GM23338 (cell line): Measurements from ENCODE around the gene HADHA. TPM values are rescaled to one million over a fixed set of nuclear protein-coding genes. Genes with fewer than 3 reads are reported as not detected.

Experiments used
- ATAC-seq: fragments of 200-7000 bp; cut with Tn5 transposase; 3 replicates; pipeline ENCODE4 v1.9.1; 2020
- DNase-seq: peaks from one replicate; pipeline ENCODE4 v3.0.0-alpha.2; 2015; ENCODE audit warnings: low spot score
- H2AFZ ChIP-seq: fragments of 200-600 bp; sonication (generic); 2 replicates; pipeline ENCODE4 v1.8.0; 2016; ENCODE audit warnings: antibody characterized with exemption, mild to moderate bottlenecking, moderate library complexity
- H3F3A ChIP-seq: fragments of 200-600 bp; sonication (generic); replicated peaks from 2 replicates; pipeline ENCODE4 v1.8.0; 2017; ENCODE audit warnings: antibody characterized with exemption, mixed run types, low read depth
- H3K27ac ChIP-seq: fragments of 200-600 bp; sonication (generic); 2 replicates; pipeline ENCODE4 v1.6.1; 2016; ENCODE audit warnings: low read depth
- H3K27me3 ChIP-seq: fragments of 200-600 bp; sonication (generic); 2 replicates; pipeline ENCODE4 v1.8.0; 2016; ENCODE audit warnings: mild to moderate bottlenecking, mixed run types, moderate library complexity; ENCODE audit not compliant: insufficient read depth
- H3K36me3 ChIP-seq: fragments of 200-600 bp; sonication (generic); 2 replicates; pipeline ENCODE4 v1.8.0; 2016; ENCODE audit warnings: mild to moderate bottlenecking; ENCODE audit not compliant: insufficient read depth
- H3K4me1 ChIP-seq: fragments of 200-600 bp; sonication (generic); 2 replicates; pipeline ENCODE4 v1.8.0; 2016; ENCODE audit warnings: mild to moderate bottlenecking, moderate library complexity; ENCODE audit not compliant: insufficient read depth
- H3K4me2 ChIP-seq: fragments of 200-600 bp; sonication (generic); 2 replicates; pipeline ENCODE4 v1.7.1; 2017; ENCODE audit warnings: mixed run types
- H3K4me3 ChIP-seq: fragments of 200-600 bp; sonication (generic); 2 replicates; pipeline ENCODE4 v1.6.1; 2016; ENCODE audit warnings: mixed run types
- H3K79me2 ChIP-seq: fragments of 200-600 bp; sonication (generic); replicated peaks from 2 replicates; pipeline ENCODE4 v1.8.0; 2017; ENCODE audit warnings: mild to moderate bottlenecking; ENCODE audit not compliant: insufficient read depth
- H3K9me2 ChIP-seq: fragments of 200-600 bp; sonication (generic); 2 replicates; pipeline ENCODE4 v1.8.0; 2017; ENCODE audit not compliant: insufficient read depth
- H4K20me1 ChIP-seq: fragments of 200-600 bp; sonication (generic); replicated peaks from 2 replicates; pipeline ENCODE4 v1.8.0; 2017; ENCODE audit warnings: mild to moderate bottlenecking; ENCODE audit not compliant: insufficient read depth
- H3K27ac Mint-ChIP-seq: 2 replicates; pipeline ENCODE4 v1.8.0; 2020; ENCODE audit warnings: inconsistent platforms, mild to moderate bottlenecking, moderate library complexity, mixed read lengths
- H3K27me3 Mint-ChIP-seq: 3 replicates; pipeline ENCODE4 v1.8.0; 2022; ENCODE audit warnings: low read depth, mild to moderate bottlenecking, moderate library complexity, mixed read lengths, inconsistent platforms; ENCODE audit not compliant: insufficient read depth, poor library complexity
- H3K36me3 Mint-ChIP-seq: 3 replicates; pipeline ENCODE4 v1.8.0; 2021; ENCODE audit warnings: low read depth, mild to moderate bottlenecking, inconsistent platforms, moderate library complexity, mixed read lengths
- H3K4me1 Mint-ChIP-seq: 3 replicates; pipeline ENCODE4 v1.8.0; 2020; ENCODE audit warnings: mild to moderate bottlenecking, inconsistent platforms, mixed read lengths
- H3K4me3 Mint-ChIP-seq: 3 replicates; pipeline ENCODE4 v1.8.0; 2021; ENCODE audit warnings: moderate library complexity, mild to moderate bottlenecking, inconsistent platforms, mixed read lengths
- H3K9me3 Mint-ChIP-seq: 3 replicates; pipeline ENCODE4 v1.8.0; 2020; ENCODE audit warnings: moderate library complexity, mild to moderate bottlenecking, inconsistent platforms, mixed read lengths
- STAT1 ChIP-seq: IDR thresholded peaks from one replicate; pipeline ENCODE4 v1.6.1; 2016; ENCODE audit warnings: antibody characterized with exemption; ENCODE audit not compliant: unreplicated experiment
- polyA plus RNA-seq: library from polyadenylated mRNA; unstranded; fragments of >200 nt; fragmentation: Nextera tagmentation; extraction: Ambion mirVana; gene quantifications from 2 replicates; pipeline ENCODE4 v1.2.1, GENCODE V29; 2016
- total RNA-seq: library from RNA; depleted of rRNA; stranded (reverse); fragments of >200 nt; shearing (Covaris generic); gene quantifications from 2 replicates; pipeline ENCODE4 v1.2.3, GENCODE V29; 2014
- TF ChIP-seq, protein P1 (sequence below): IDR thresholded peaks from one replicate; pipeline ENCODE4 v1.6.1; 2018; ENCODE audit warnings: antibody characterized with exemption; ENCODE audit not compliant: unreplicated experiment
- TF ChIP-seq, protein P2 (sequence below): IDR thresholded peaks from 2 replicates; pipeline ENCODE4 v1.6.1; 2016; ENCODE audit warnings: antibody characterized with exemption
- TF ChIP-seq, protein P3 (sequence below): fragments of 250-450 bp; sonication (Bioruptor Pico); IDR thresholded peaks from 2 replicates; pipeline ENCODE4 v1.5.0; 2020; ENCODE audit warnings: mild to moderate bottlenecking, moderate library complexity

Gene HADHA
- total and polyA plus RNA-seq, 2 experiments from 2014 or later: 63.9 to 92.3 TPM

DNA sequence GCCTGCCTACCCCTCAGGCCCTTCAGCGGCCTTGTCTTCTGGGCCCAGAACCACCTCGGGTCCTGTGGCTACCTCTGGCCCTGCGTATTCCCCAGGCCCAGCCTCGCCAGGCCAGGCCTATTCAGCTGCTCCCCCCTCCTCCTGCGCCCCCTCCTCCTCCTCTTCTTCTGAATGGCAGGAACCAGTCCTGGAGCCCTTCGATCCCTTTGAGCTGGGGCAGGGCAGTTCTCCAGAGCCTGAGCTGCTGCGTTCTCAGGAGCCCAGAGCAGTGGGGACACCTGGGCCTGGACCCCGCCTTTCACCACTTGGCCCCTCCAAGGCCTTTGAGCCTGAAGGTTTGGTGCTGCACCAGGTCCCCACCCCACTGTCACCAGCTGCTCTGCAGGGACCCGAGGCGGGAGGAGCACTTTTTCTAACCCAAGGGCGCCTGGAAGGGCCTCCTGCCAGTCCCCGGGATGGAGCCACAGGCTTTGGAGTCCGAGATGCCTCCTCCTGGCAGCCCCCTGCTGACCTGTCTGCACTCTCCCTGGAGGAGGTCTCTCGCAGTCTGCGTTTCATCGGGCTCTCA lies 56.8 kb downstream of the HADHA start:
- Histone ChIP-seq H3F3A (peaks cover 13% of the 10 kb centered on the region), H4K20me1 (peaks cover 10% of the 10 kb centered on the region), H3K4me3 (no peak overlapping the region), H3K36me3 (peaks cover 9% of the 10 kb centered on the region), H3K27me3 (peaks cover 17% of the 10 kb centered on the region), H3K9me2 (no peaks in the 10 kb centered on the region), H2AFZ (no peak overlapping the region), H3K4me2 (no peak overlapping the region), H3K79me2 (no peaks in the 10 kb centered on the region), H3K27ac (no peak overlapping the region), H3K4me1 (peaks cover 3% of the 10 kb centered on the region; the same call in 1 of the 2 replicates)
- no peak overlapping the region for H3K4me3 Mint-ChIP-seq
- H3K36me3 Mint-ChIP-seq: peaks cover 35% of the 10 kb centered on the region
- ATAC-seq (no peak), DNase-seq (no peak)
- H3K9me3 Mint-ChIP-seq: no peaks in the 10 kb centered on the region
- peaks cover 11% of the 10 kb centered on the region for H3K4me1 Mint-ChIP-seq
- peaks cover 16% of the 10 kb centered on the region for H3K27me3 Mint-ChIP-seq
- TF ChIP-seq, protein P1, sequence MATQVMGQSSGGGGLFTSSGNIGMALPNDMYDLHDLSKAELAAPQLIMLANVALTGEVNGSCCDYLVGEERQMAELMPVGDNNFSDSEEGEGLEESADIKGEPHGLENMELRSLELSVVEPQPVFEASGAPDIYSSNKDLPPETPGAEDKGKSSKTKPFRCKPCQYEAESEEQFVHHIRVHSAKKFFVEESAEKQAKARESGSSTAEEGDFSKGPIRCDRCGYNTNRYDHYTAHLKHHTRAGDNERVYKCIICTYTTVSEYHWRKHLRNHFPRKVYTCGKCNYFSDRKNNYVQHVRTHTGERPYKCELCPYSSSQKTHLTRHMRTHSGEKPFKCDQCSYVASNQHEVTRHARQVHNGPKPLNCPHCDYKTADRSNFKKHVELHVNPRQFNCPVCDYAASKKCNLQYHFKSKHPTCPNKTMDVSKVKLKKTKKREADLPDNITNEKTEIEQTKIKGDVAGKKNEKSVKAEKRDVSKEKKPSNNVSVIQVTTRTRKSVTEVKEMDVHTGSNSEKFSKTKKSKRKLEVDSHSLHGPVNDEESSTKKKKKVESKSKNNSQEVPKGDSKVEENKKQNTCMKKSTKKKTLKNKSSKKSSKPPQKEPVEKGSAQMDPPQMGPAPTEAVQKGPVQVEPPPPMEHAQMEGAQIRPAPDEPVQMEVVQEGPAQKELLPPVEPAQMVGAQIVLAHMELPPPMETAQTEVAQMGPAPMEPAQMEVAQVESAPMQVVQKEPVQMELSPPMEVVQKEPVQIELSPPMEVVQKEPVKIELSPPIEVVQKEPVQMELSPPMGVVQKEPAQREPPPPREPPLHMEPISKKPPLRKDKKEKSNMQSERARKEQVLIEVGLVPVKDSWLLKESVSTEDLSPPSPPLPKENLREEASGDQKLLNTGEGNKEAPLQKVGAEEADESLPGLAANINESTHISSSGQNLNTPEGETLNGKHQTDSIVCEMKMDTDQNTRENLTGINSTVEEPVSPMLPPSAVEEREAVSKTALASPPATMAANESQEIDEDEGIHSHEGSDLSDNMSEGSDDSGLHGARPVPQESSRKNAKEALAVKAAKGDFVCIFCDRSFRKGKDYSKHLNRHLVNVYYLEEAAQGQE: no peak
- TF ChIP-seq, protein P2, sequence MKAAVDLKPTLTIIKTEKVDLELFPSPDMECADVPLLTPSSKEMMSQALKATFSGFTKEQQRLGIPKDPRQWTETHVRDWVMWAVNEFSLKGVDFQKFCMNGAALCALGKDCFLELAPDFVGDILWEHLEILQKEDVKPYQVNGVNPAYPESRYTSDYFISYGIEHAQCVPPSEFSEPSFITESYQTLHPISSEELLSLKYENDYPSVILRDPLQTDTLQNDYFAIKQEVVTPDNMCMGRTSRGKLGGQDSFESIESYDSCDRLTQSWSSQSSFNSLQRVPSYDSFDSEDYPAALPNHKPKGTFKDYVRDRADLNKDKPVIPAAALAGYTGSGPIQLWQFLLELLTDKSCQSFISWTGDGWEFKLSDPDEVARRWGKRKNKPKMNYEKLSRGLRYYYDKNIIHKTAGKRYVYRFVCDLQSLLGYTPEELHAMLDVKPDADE: no peak
- no peak for TF ChIP-seq STAT1
- TF ChIP-seq, protein P3, sequence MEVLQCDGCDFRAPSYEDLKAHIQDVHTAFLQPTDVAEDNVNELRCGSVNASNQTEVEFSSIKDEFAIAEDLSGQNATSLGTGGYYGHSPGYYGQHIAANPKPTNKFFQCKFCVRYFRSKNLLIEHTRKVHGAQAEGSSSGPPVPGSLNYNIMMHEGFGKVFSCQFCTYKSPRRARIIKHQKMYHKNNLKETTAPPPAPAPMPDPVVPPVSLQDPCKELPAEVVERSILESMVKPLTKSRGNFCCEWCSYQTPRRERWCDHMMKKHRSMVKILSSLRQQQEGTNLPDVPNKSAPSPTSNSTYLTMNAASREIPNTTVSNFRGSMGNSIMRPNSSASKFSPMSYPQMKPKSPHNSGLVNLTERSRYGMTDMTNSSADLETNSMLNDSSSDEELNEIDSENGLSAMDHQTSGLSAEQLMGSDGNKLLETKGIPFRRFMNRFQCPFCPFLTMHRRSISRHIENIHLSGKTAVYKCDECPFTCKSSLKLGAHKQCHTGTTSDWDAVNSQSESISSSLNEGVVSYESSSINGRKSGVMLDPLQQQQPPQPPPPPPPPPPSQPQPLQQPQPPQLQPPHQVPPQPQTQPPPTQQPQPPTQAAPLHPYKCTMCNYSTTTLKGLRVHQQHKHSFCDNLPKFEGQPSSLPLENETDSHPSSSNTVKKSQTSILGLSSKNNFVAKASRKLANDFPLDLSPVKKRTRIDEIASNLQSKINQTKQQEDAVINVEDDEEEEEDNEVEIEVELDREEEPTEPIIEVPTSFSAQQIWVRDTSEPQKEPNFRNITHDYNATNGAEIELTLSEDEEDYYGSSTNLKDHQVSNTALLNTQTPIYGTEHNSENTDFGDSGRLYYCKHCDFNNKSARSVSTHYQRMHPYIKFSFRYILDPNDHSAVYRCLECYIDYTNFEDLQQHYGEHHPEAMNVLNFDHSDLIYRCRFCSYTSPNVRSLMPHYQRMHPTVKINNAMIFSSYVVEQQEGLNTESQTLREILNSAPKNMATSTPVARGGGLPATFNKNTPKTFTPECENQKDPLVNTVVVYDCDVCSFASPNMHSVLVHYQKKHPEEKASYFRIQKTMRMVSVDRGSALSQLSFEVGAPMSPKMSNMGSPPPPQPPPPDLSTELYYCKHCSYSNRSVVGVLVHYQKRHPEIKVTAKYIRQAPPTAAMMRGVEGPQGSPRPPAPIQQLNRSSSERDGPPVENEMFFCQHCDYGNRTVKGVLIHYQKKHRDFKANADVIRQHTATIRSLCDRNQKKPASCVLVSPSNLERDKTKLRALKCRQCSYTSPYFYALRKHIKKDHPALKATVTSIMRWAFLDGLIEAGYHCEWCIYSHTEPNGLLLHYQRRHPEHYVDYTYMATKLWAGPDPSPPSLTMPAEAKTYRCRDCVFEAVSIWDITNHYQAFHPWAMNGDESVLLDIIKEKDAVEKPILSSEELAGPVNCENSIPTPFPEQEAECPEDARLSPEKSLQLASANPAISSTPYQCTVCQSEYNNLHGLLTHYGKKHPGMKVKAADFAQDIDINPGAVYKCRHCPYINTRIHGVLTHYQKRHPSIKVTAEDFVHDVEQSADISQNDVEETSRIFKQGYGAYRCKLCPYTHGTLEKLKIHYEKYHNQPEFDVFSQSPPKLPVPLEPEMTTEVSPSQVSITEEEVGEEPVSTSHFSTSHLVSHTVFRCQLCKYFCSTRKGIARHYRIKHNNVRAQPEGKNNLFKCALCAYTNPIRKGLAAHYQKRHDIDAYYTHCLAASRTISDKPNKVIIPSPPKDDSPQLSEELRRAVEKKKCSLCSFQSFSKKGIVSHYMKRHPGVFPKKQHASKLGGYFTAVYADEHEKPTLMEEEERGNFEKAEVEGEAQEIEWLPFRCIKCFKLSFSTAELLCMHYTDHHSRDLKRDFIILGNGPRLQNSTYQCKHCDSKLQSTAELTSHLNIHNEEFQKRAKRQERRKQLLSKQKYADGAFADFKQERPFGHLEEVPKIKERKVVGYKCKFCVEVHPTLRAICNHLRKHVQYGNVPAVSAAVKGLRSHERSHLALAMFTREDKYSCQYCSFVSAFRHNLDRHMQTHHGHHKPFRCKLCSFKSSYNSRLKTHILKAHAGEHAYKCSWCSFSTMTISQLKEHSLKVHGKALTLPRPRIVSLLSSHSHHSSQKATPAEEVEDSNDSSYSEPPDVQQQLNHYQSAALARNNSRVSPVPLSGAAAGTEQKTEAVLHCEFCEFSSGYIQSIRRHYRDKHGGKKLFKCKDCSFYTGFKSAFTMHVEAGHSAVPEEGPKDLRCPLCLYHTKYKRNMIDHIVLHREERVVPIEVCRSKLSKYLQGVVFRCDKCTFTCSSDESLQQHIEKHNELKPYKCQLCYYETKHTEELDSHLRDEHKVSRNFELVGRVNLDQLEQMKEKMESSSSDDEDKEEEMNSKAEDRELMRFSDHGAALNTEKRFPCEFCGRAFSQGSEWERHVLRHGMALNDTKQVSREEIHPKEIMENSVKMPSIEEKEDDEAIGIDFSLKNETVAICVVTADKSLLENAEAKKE (CRISPR knock-in tag): no peak
- H3K27ac Mint-ChIP-seq: no peak overlapping the region
